H1 (cell line): ENCODE results near the gene MYLIP. TPM values are rescaled to one million over a fixed set of nuclear protein-coding genes. Genes with fewer than 3 reads are reported as not detected.

Experiments used
- polyA plus RNA-seq, 7 experiments: library from polyadenylated mRNA; depleted of rRNA in 3 of 7; stranded (reverse) in 5 of 7; unstranded in 2 of 7; fragments of >200 nt in 5 of 7; fragments of 200-250 nt in 2 of 7; gene quantifications; 1 replicate in 5 of 7; 2 replicates in 1 of 7; 4 replicates in 1 of 7; pipeline versions ENCODE4 v1.2.1 to v1.2.3, GENCODE V29; 2011 to 2013; ENCODE audit warnings: missing spikeins in 2 of 7, mixed read lengths in 2 of 7
- total RNA-seq: library from RNA; stranded (reverse); fragmentation: NEBNext Ultra II Directional; extraction: Animal tissue kit (Norgen Biotek cat#: 25700); gene quantifications from 2 replicates; pipeline ENCODE4 v1.2.1, GENCODE V29; 2021
- TF ChIP-seq, protein P1 (sequence below): IDR thresholded peaks from 2 replicates; pipeline ENCODE4 v1.6.1; 2012; ENCODE audit warnings: low read length, inconsistent platforms

Gene MYLIP
- total and polyA plus RNA-seq, 2 of the 8 experiments (the other 6 are each of a cell fraction or from before 2014, with no cell fraction given), result 21.1 to 26.9 TPM

DNA sequence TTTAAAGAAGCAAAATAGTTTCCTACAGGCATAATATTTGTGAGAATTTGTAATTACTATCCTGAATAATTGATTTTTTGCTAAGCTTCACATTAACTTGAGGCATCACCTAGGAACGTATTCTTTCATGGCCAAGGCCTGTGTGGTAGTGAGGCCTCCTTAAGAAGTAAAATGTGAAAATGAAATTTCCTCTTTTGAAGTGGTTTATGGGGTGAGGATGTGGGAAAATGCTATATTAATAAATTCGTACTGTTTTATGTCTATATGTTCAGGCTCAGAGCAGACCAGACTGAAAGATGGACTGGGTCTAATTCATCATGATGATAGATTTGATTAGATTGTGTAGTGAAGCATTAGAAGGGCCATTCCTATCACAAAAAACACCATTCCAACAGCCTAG, 33.1 kb downstream of the MYLIP start (continued):
- TF ChIP-seq, protein P1, sequence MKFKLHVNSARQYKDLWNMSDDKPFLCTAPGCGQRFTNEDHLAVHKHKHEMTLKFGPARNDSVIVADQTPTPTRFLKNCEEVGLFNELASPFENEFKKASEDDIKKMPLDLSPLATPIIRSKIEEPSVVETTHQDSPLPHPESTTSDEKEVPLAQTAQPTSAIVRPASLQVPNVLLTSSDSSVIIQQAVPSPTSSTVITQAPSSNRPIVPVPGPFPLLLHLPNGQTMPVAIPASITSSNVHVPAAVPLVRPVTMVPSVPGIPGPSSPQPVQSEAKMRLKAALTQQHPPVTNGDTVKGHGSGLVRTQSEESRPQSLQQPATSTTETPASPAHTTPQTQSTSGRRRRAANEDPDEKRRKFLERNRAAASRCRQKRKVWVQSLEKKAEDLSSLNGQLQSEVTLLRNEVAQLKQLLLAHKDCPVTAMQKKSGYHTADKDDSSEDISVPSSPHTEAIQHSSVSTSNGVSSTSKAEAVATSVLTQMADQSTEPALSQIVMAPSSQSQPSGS, result no peak
